NB4 (cell line): Measurements from ENCODE around the gene TBCK.
"Not testable (repeated sequence)": the region's sequence is repeated elsewhere in the genome, so short reads cannot be mapped to it uniquely, and the experiment has no call there.

ENCODE experiments used
- DNase-seq: peaks from one replicate; pipeline ENCODE4 v3.0.0; 2010; ENCODE audit warnings: low read depth
- H3K4me3 ChIP-seq: one replicate; pipeline ENCODE4 v1.5.1; 2011; ENCODE audit warnings: mild to moderate bottlenecking, low read depth, low read length, moderate library complexity
- CTCF ChIP-seq: IDR thresholded peaks from one replicate; pipeline ENCODE4 v1.5.1; 2012; ENCODE audit warnings: low read depth, low read length
- MAX ChIP-seq: IDR thresholded peaks from 2 replicates; pipeline ENCODE4 v1.6.1; 2011; ENCODE audit warnings: low read depth, low read length
- MYC ChIP-seq: IDR thresholded peaks from 2 replicates; pipeline ENCODE4 v1.6.1; 2011; ENCODE audit warnings: low read depth, low read length
- POLR2A ChIP-seq: IDR thresholded peaks from 2 replicates; pipeline ENCODE4 v1.6.1; 2011; ENCODE audit warnings: mild to moderate bottlenecking; ENCODE audit not compliant: insufficient read length; ENCODE audit errors: extremely low read depth

Gene TBCK

GRCh38 chr4:106238820-106239420 lies 77.1 kb downstream of the TBCK start:
- no peak overlapping the region for H3K4me3 ChIP-seq
- TF ChIP-seq MYC, result no peak
- peak; percentile 56 for TF ChIP-seq CTCF
- DNase-seq, result peak; percentile 52

- H3K4me3 ChIP-seq, result no peak overlapping the region
- DNase-seq, result no peak
- TF ChIP-seq MYC, result no peak
- TF ChIP-seq CTCF, result no peak
- TF ChIP-seq MAX, result no peak
- TF ChIP-seq POLR2A, result no peak
Measured at GRCh38 chr4:106231931-106232330, 84.1 kb downstream of the TBCK start.

DNA sequence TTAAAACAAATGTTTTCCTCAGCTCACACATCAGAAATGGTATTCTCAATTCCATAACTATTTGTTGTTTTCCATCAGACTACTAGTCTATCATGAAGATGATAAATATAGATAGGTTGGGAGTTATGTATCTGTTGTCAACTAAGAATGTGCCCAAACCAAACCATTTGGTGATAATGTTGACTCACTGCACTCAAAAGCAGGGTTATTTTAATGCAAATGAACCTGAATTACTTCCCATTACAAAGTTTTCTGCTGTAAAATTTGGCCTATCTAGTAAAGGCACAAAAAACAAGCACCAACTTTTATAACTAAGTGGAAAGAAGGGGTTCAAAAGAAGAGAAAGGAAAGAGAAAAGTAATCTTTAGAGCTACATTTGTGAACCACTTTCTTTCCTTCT lies 93.5 kb downstream of the TBCK start:
- H3K4me3 ChIP-seq, result no peak overlapping the region

GRCh38 chr4:106213291-106213690 lies 102.7 kb downstream of the TBCK start:
- not testable (repeated sequence) for H3K4me3 ChIP-seq

More for the DNA sequence above, 93.5 kb downstream of the TBCK start:
- DNase-seq, result no peak
- TF ChIP-seq MAX (no peak), MYC (no peak), CTCF (no peak)

DNA sequence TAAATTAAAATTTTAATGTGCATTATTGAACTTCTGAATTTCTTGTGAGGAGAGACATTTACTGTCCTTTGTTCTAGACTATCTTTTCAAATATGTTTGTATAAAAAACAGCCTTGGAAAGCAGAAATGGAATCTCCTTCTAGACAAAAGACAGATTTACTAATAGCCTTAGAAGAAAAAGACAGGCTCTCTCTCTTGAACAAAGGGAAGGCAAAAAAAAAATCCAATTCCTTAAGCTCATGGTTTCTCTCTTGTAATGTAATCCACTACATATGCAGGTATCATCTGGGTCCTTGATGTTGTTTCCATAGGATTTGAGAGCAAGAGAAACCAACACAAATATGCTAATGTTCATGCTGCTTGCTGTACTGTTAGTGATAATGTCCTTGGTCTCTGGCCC lies 106.0 kb downstream of the TBCK start:
- no peak for DNase-seq
- H3K4me3 ChIP-seq, result no peak overlapping the region
- TF ChIP-seq MAX, result no peak

More at GRCh38 chr4:106213291-106213690, 102.7 kb downstream of the TBCK start:
- not testable (repeated sequence) for DNase-seq

DNA sequence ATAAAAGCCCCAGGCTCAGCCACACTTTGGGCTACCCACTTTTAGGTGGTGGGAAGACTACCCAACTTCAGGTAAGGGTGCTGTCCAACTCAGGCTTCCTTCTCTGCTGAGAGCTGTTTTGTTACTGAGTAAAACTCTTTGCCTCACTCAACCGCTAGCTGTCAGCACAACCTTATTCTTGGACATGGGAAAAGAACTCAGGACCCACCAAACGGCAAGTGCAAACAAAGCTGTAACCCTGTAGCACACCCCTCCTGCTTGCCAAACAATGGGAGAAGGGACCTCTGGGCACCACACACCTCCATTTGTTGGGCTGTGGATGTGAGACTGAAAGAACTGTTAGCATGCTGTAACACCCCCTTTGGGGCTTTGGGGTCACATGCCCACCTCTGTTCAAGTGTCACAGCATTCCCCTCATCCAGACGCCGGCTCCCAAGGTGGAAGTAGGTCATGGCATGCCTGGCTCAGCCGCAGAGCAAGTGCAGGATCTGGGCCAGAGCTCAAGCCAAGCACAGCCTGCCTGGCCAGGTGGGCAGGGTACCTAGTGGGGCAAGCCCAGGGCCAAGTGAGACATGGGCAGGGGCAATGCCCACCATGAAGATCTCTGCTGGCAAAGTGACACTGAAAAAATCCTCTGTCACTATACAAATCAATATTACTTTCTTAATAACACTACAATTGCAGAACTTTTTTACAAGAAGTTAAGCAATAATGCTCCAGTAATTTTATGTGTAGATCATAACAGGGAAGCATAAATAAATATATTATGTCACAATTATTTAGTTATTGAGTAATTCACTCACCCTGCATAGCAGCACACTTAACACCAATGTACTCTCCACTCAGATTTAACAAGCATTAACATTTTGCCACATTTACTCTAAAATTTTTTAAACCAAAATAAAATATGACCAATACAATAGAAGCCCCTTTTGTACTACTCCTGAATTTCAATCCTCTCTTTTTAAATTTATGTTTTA lies 107.2 kb downstream of the TBCK start:
- no peak overlapping the region for H3K4me3 ChIP-seq

More for the DNA sequence above, 107.2 kb downstream of the TBCK start:
- TF ChIP-seq MYC (no peak), POLR2A (no peak), CTCF (no peak), MAX (no peak)
- no peak for DNase-seq
